ENCODE results near the gene NOL9. TPM values are rescaled to one million over a fixed set of nuclear protein-coding genes. Genes with fewer than 3 reads are reported as not detected.
A peak's percentile ranks its signal among the peaks of the same experiment; 100 is the strongest.

Gene NOL9
- total RNA-seq, 2 donors from 2014 or later = 62.3 to 77.7 TPM

GRCh38 chr1:6488602-6489382, 65.5 kb downstream of the NOL9 start:
- Mint-ChIP-seq H3K4me3 (no peak overlapping the region), H3K27ac (no peak overlapping the region), H3K4me1 (peaks cover 29% of the 10 kb centered on the region), H3K27me3 (peaks cover 15% of the 10 kb centered on the region), H3K36me3 (ENCODE audit: low read depth) (peaks cover 2% of the 10 kb centered on the region)
- H3K9me3 ChIP-seq (ENCODE audit: control insufficient read depth, low read length, poor library complexity, severe bottlenecking) = no peaks in the 10 kb centered on the region
- ATAC-seq (no peak), DNase-seq (no peak)

- Mint-ChIP-seq H3K27ac (peak overlapping the region; percentile 74), H3K27me3 (peaks cover 15% of the 10 kb centered on the region), H3K4me3 (peak overlapping the region; percentile 53), H3K4me1 (peaks cover 26% of the 10 kb centered on the region), H3K36me3 (ENCODE audit: low read depth) (peaks cover 2% of the 10 kb centered on the region)
- H3K9me3 ChIP-seq (ENCODE audit: control insufficient read depth, low read length, poor library complexity, severe bottlenecking) = no peaks in the 10 kb centered on the region
- ATAC-seq (no peak), DNase-seq (no peak)
Measured at GRCh38 chr1:6487804-6488484, 66.4 kb downstream of the NOL9 start.

- ATAC-seq (peak; percentile 78), DNase-seq (peak; percentile 72 to 88 (median 76))
- H3K4me3 Mint-ChIP-seq = peak overlapping the region; percentile 78
- H3K27me3 Mint-ChIP-seq = peaks cover 19% of the 10 kb centered on the region
- peaks cover 2% of the 10 kb centered on the region for H3K36me3 Mint-ChIP-seq (ENCODE audit: low read depth)
- no peaks in the 10 kb centered on the region for H3K9me3 ChIP-seq (ENCODE audit: control insufficient read depth, low read length, poor library complexity, severe bottlenecking)
- H3K27ac Mint-ChIP-seq = peak overlapping the region; percentile 80
- H3K4me1 Mint-ChIP-seq = peaks cover 26% of the 10 kb centered on the region
Measured at GRCh38 chr1:6486433-6487011, 67.8 kb downstream of the NOL9 start.

GRCh38 chr1:6485168-6486101, 68.9 kb downstream of the NOL9 start:
- H3K36me3 Mint-ChIP-seq (ENCODE audit: low read depth) = peaks cover 2% of the 10 kb centered on the region
- H3K27ac Mint-ChIP-seq = peak overlapping the region; percentile 80
- H3K27me3 Mint-ChIP-seq = peaks cover 19% of the 10 kb centered on the region
- H3K9me3 ChIP-seq (ENCODE audit: control insufficient read depth, low read length, poor library complexity, severe bottlenecking) = no peaks in the 10 kb centered on the region
- ATAC-seq (no peak), DNase-seq (no peak)
- H3K4me3 Mint-ChIP-seq = peak overlapping the region; percentile 78
- peaks cover 22% of the 10 kb centered on the region for H3K4me1 Mint-ChIP-seq

- no peak overlapping the region for H3K4me3 Mint-ChIP-seq
- H3K27me3 Mint-ChIP-seq = peaks cover 19% of the 10 kb centered on the region
Measured at GRCh38 chr1:6484826-6485167, 69.5 kb downstream of the NOL9 start.

GRCh38 chr1:6483761-6484117, 70.6 kb downstream of the NOL9 start:
- DNase-seq = no peak

More at GRCh38 chr1:6484826-6485167, 69.5 kb downstream of the NOL9 start:
- Mint-ChIP-seq H3K4me1 (peaks cover 19% of the 10 kb centered on the region), H3K27ac (no peak overlapping the region), H3K36me3 (ENCODE audit: low read depth) (peaks cover 2% of the 10 kb centered on the region)
- ATAC-seq = no peak
- DNase-seq = no peak
- H3K9me3 ChIP-seq (ENCODE audit: control insufficient read depth, low read length, poor library complexity, severe bottlenecking) = no peaks in the 10 kb centered on the region

GRCh38 chr1:6483017-6483760, 71.1 kb downstream of the NOL9 start:
- no peak overlapping the region for H3K27ac Mint-ChIP-seq
- DNase-seq (no peak), ATAC-seq (no peak)
- no peaks in the 10 kb centered on the region for H3K9me3 ChIP-seq (ENCODE audit: control insufficient read depth, low read length, poor library complexity, severe bottlenecking)
- no peak overlapping the region for H3K4me3 Mint-ChIP-seq
- H3K36me3 Mint-ChIP-seq (ENCODE audit: low read depth) = peaks cover 2% of the 10 kb centered on the region
- H3K4me1 Mint-ChIP-seq = peaks cover 19% of the 10 kb centered on the region
- peaks cover 19% of the 10 kb centered on the region for H3K27me3 Mint-ChIP-seq

More at GRCh38 chr1:6483761-6484117, 70.6 kb downstream of the NOL9 start:
- Mint-ChIP-seq H3K27me3 (peaks cover 19% of the 10 kb centered on the region), H3K4me3 (no peak overlapping the region), H3K4me1 (peaks cover 19% of the 10 kb centered on the region), H3K36me3 (ENCODE audit: low read depth) (peaks cover 2% of the 10 kb centered on the region), H3K27ac (no peak overlapping the region)
- ATAC-seq = no peak
- no peaks in the 10 kb centered on the region for H3K9me3 ChIP-seq (ENCODE audit: control insufficient read depth, low read length, poor library complexity, severe bottlenecking)

GRCh38 chr1:6481820-6482219, 72.5 kb downstream of the NOL9 start:
- peaks cover 10% of the 10 kb centered on the region for H3K27me3 Mint-ChIP-seq
- peaks cover 16% of the 10 kb centered on the region for H3K4me1 Mint-ChIP-seq
- H3K4me3 Mint-ChIP-seq = no peak overlapping the region
- no peaks in the 10 kb centered on the region for H3K9me3 ChIP-seq (ENCODE audit: control insufficient read depth, low read length, poor library complexity, severe bottlenecking)
- DNase-seq (no peak), ATAC-seq (no peak)
- H3K36me3 Mint-ChIP-seq (ENCODE audit: low read depth) = no peaks in the 10 kb centered on the region
- no peak overlapping the region for H3K27ac Mint-ChIP-seq

- Mint-ChIP-seq H3K4me3 (no peak overlapping the region), H3K27me3 (peaks cover 3% of the 10 kb centered on the region), H3K36me3 (ENCODE audit: low read depth) (no peaks in the 10 kb centered on the region), H3K27ac (no peak overlapping the region), H3K4me1 (peaks cover 10% of the 10 kb centered on the region)
- DNase-seq (no peak), ATAC-seq (no peak)
- H3K9me3 ChIP-seq (ENCODE audit: control insufficient read depth, low read length, poor library complexity, severe bottlenecking) = no peaks in the 10 kb centered on the region
Measured at GRCh38 chr1:6477039-6477820, 77.1 kb downstream of the NOL9 start.

- Mint-ChIP-seq H3K27ac (no peak overlapping the region), H3K4me3 (no peak overlapping the region), H3K27me3 (no peaks in the 10 kb centered on the region), H3K36me3 (ENCODE audit: low read depth) (no peaks in the 10 kb centered on the region), H3K4me1 (peaks cover 9% of the 10 kb centered on the region)
- no peaks in the 10 kb centered on the region for H3K9me3 ChIP-seq (ENCODE audit: control insufficient read depth, low read length, poor library complexity, severe bottlenecking)
- no peak for ATAC-seq
- DNase-seq = no peak
Measured at GRCh38 chr1:6476483-6476882, 77.8 kb downstream of the NOL9 start.

- ATAC-seq = peak; percentile 98
- Mint-ChIP-seq H3K27ac (peak overlapping the region; percentile 39), H3K4me1 (peaks cover 9% of the 10 kb centered on the region), H3K4me3 (no peak overlapping the region), H3K36me3 (ENCODE audit: low read depth) (no peaks in the 10 kb centered on the region), H3K27me3 (no peaks in the 10 kb centered on the region)
- peak; percentile 71 to 89 (median 76) for DNase-seq
- no peaks in the 10 kb centered on the region for H3K9me3 ChIP-seq (ENCODE audit: control insufficient read depth, low read length, poor library complexity, severe bottlenecking)
Measured at GRCh38 chr1:6475381-6476133, 78.8 kb downstream of the NOL9 start.
